Left renal pelvis (tissue), 4 donors: ENCODE data around the gene OPN1MW3. TPM values are rescaled to one million over a fixed set of nuclear protein-coding genes. Genes with fewer than 3 reads are reported as not detected.
"Not testable (repeated sequence)": the region's sequence is repeated elsewhere in the genome, so short reads cannot be mapped to it uniquely, and the experiment has no call there.

Source experiments
- DNase-seq, 4 donors: peaks; one replicate each; pipeline ENCODE4 v3.0.0-alpha.2; 2013; ENCODE audit warnings: low read depth in 4 of 4, low spot score in 3 of 4
- polyA plus RNA-seq, 4 donors: library from polyadenylated mRNA; unstranded; fragments of 120-200 nt; gene quantifications; one replicate each; pipeline ENCODE4 v1.2.1, GENCODE V29; 2013; ENCODE audit not compliant: insufficient read length in 4 of 4

Gene OPN1MW3
- polyA plus RNA-seq = not detected

DNA sequence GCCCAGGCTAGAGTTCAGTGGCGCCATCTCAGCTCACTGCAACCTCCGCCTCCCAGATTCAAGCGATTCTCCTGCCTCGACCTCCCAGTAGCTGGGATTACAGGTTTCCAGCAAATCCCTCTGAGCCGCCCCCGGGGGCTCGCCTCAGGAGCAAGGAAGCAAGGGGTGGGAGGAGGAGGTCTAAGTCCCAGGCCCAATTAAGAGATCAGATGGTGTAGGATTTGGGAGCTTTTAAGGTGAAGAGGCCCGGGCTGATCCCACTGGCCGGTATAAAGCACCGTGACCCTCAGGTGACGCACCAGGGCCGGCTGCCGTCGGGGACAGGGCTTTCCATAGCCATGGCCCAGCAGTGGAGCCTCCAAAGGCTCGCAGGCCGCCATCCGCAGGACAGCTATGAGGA lies at the start of gene OPN1MW3:
OPN1MW3 (plus strand) TSS at position 301 of the 400 bp plus-strand sequence; CDS start at position 339, 38 bp downstream.
- DNase-seq = not testable (repeated sequence)

DNA sequence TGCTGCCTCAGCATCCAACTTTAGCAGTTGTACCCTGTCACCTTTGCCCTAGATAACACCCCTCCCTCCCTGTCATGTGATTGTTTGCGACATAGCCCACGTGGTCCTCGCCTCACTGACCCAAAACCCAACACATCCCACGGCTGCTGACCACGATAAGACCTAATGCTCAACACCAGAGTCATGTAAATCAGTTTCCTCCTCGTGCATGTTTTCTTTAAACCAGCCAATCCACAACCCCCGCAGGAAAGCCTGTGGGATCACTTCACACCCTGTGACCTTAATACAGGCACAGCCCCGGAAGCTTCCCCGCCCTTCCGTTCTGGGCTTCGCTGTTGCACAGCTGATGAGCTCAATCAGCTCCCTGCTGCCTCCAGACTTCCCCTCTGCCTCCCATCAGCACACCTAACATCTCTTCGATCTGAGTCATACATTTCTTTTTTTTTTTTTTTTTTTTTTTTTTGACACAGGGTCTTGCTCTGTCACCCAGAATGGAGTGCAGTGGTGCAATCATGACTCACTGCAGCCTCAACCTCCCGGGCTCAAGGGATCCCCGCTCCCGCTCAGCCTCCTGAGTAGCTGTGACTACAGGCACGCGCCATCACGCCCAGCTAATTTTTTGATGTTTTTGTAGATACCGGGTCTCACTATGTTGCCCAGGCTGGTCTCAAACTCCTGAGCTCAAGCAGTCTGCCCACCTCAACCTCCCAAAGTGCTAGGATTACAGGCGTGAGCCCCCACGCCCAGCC lies 47.5 kb upstream of the OPN1MW3 start:
- not testable (repeated sequence) for DNase-seq

- DNase-seq = not testable (repeated sequence)
Measured at GRCh38 chrX:154211057-154211456, 46.3 kb upstream of the OPN1MW3 start.

- DNase-seq = not testable (repeated sequence)
Measured at GRCh38 chrX:154211499-154211898, 45.9 kb upstream of the OPN1MW3 start.

DNA sequence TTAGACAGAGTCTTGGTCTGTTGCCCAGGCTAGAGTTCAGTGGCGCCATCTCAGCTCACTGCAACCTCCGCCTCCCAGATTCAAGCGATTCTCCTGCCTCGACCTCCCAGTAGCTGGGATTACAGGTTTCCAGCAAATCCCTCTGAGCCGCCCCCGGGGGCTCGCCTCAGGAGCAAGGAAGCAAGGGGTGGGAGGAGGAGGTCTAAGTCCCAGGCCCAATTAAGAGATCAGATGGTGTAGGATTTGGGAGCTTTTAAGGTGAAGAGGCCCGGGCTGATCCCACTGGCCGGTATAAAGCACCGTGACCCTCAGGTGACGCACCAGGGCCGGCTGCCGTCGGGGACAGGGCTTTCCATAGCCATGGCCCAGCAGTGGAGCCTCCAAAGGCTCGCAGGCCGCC lies 37.9 kb upstream of the OPN1MW3 start, which contains the start of gene OPN1MW2:
OPN1MW2 (plus strand) TSS at position 301 of the 400 bp plus-strand sequence; CDS start at position 361, 60 bp downstream.
- DNase-seq = not testable (repeated sequence)

DNA sequence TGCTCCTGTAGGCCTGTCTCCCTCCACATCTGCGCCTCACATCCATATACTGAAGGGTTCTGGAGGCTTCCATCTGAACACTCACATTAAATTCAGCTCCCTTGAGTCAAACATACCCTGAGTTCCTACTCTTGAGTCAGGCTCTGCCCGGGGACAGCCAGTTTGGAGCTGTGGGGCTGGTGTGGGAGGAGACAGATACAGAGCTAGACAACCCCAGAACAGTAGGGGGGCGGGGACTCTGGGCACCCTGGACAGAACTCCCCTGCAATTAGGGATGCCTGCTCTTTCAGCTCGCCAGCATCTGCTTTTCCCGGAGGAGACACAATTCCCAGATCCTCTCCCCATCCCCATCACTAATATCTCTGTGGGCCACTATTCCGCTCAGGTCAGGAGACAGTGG lies 32.1 kb upstream of the OPN1MW3 start:
- DNase-seq = not testable (repeated sequence)

DNA sequence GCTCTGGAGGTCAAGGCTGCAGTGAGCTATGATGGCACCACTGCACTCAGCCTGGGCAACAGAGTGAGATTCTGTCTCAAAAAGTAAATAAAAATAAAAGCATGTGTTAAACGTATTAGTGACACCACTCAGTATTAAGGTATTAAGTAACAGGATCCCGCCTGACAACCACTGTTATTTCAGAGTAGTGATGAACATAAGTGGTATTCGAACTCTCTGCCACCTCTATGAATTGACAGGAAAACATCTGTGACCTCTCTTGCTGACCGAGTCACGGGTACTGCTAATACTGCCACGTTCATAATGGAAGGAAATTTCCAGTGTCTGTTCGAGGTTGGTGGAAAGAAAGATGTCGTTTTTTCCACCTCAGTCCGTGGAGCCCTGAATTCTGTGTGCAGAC lies 30.7 kb upstream of the OPN1MW3 start:
- DNase-seq = not testable (repeated sequence)

- not testable (repeated sequence) for DNase-seq
Measured at GRCh38 chrX:154231443-154231842, 25.9 kb upstream of the OPN1MW3 start.

- not testable (repeated sequence) for DNase-seq
Measured at GRCh38 chrX:154233620-154234019, 23.8 kb upstream of the OPN1MW3 start.

DNA sequence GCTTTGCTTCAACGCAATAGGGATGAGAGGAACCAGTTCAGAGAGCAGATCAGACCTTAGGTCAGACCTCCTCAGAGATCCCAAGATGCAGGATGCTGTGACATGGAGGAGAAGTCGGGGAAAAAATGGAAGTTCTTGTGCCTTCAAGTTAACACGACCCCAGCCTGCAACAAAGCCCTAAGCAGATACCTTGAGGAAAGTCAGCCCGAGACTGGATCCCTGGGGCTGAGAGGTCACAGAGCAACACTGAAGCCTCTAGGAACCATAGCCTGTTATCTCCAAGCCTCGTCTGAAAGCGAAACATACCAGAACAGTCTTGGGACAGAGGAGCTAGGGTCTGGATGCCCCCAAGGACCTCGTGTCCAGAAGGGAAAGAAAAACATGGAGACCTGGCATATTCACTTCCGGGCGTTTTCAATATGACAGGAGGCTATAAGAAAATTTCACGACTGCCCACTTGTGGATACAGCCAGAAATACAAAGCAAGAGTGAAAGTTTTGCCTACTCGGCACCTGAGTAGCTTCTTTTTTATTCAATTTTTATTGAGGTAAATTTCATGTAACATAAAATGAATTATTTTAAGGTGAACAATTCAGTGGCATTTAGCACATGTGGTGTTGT lies 18.3 kb upstream of the OPN1MW3 start:
- DNase-seq = not testable (repeated sequence)

- DNase-seq = not testable (repeated sequence)
Measured at GRCh38 chrX:154239982-154240503, 17.3 kb upstream of the OPN1MW3 start.

- not testable (repeated sequence) for DNase-seq
Measured at GRCh38 chrX:154247377-154248045, 9.9 kb upstream of the OPN1MW3 start.

GRCh38 chrX:154248076-154248475 lies 9.3 kb upstream of the OPN1MW3 start:
- not testable (repeated sequence) for DNase-seq

GRCh38 chrX:154258711-154259110 lies 1.3 kb downstream of the OPN1MW3 start:
- not testable (repeated sequence) for DNase-seq

- not testable (repeated sequence) for DNase-seq
Measured at GRCh38 chrX:154263072-154263471, 5.7 kb downstream of the OPN1MW3 start.

DNA sequence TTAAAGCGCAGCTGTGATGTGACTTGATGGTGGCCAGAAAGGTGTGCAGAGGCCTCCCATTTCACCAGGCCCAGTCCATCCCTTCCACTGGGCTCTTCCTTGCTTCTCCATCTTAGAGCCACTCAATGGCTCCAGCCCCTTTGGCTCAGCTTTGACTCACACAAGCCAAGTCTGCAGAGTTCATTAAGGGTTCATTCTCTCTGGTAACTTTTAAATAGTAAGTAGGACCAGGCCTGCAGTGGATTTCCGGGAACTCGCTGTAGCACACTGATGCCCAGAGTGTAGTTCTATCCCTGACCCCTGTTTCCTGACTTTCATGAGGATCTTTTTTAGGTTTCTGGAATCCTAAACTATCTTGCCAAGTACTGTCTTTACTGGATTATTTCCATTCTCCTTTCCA lies 11.9 kb downstream of the OPN1MW3 start:
- DNase-seq = not testable (repeated sequence)

DNA sequence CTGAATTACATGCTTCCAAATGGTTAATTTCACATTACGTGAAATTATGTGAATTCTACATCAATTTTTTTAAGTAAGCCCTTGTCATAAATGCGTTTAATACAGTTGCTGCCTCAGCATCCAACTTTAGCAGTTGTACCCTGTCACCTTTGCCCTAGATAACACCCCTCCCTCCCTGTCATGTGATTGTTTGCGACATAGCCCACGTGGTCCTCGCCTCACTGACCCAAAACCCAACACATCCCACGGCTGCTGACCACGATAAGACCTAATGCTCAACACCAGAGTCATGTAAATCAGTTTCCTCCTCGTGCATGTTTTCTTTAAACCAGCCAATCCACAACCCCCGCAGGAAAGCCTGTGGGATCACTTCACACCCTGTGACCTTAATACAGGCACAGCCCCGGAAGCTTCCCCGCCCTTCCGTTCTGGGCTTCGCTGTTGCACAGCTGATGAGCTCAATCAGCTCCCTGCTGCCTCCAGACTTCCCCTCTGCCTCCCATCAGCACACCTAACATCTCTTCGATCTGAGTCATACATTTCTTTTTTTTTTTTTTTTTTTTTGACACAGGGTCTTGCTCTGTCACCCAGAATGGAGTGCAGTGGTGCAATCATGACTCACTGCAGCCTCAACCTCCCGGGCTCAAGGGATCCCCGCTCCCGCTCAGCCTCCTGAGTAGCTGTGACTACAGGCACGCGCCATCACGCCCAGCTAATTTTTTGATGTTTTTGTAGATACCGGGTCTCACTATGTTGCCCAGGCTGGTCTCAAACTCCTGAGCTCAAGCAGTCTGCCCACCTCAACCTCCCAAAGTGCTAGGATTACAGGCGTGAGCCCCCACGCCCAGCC lies 27.3 kb downstream of the OPN1MW3 start:
- DNase-seq = not testable (repeated sequence)

GRCh38 chrX:154286406-154286805 lies 29.0 kb downstream of the OPN1MW3 start:
- DNase-seq = not testable (repeated sequence)

DNA sequence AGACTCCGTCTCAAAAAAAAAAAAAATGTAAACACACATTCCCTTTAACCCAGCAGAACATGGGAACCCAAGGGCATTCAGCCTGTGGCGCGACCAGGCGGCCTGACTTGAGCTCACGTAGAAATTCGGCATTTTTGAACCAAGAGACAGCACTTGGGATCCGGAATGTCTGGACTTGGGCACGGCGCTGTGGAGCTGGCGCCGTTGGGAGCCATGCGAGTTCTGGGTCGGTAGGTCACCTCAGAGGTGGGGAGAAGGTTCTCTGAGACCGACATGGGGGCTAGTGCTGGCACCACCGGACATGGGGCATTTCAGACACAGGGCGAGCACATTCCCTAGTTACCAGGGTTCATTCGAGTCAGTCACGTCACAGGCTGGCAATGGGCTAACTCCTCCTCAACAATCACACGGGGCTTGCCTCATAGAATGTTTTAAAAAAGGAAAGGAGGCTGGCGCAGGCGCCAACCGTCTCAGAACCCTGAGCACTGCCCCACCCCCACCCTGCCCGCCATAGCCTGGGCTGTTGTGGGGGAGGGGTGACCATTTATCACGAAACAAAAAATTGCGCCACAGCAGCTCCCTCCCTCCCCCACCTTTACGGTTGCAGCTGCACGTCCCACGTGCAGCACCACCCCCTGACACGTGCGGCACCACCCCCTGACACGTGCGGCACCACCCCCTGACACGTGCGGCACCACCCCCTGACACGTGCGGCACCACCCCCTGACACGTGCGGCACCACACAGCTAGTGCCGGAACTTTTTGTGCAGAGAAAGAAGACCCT lies 37.6 kb downstream of the OPN1MW3 start, which contains the start of gene TEX28:
TEX28 (minus strand) TSS at position 334 of the 784 bp plus-strand sequence. CDS start 3,007 bp downstream, outside the sequence.
- no peak for DNase-seq
